ENCODE data around the gene SAP30BP.

- TF ChIP-seq PKNOX1 (IDR thresholded peaks at IDR 0.05) (no peak), ELF4 (IDR thresholded peaks at IDR 0.05) (no peak), FOXA1 (IDR thresholded peaks at IDR 0.05) (no peak), BHLHE40 (IDR thresholded peaks at IDR 0.05; ENCODE audit: borderline replicate concordance) (no peak), FOXM1 (IDR thresholded peaks at IDR 0.05; ENCODE audit: borderline replicate concordance) (no peak), ARNT (IDR thresholded peaks at IDR 0.05) (no peak), CTBP1 (IDR thresholded peaks at IDR 0.05; ENCODE audit: borderline replicate concordance) (no peak), FOXK2 (IDR thresholded peaks at IDR 0.05) (no peak), L3MBTL2 (conservative IDR thresholded peaks at IDR 0.05) (no peak), SUZ12 (IDR thresholded peaks at IDR 0.05) (no peak), TARDBP (IDR thresholded peaks at IDR 0.05) (no peak), HDGF (IDR thresholded peaks at IDR 0.05; ENCODE audit: borderline replicate concordance) (no peak), ZNF384 (IDR thresholded peaks at IDR 0.05) (no peak), SP1 (IDR thresholded peaks at IDR 0.05) (no peak)
Observed at GRCh38 chr17:75619506-75620431, 47.4 kb upstream of the SAP30BP start.
